Measurements from ENCODE around the gene RAP1GAP2.

The RAP1GAP2 gene

GRCh38 chr17:2799653-2800052 is 3.4 kb downstream of the RAP1GAP2 start:
- Histone ChIP-seq H3K27ac (ENCODE audit: low read length) (no peak overlapping the region), H3K4me2 (ENCODE audit: low read depth, low read length) (no peak overlapping the region), H3K9ac (ENCODE audit: low read length) (no peak overlapping the region), H3F3A (ENCODE audit: insufficient read depth, low read length) (no peaks in the 10 kb centered on the region), H3K4me3 (ENCODE audit: low read length) (no peak overlapping the region), H2AFZ (ENCODE audit: low read length) (no peak overlapping the region), H4K20me1 (ENCODE audit: insufficient read depth, low read length) (no peaks in the 10 kb centered on the region), H3K36me3 (replicated peaks; ENCODE audit: insufficient read depth, low read length) (no peaks in the 10 kb centered on the region), H3K79me2 (ENCODE audit: low read length) (no peaks in the 10 kb centered on the region), H3K9me3 (replicated peaks; ENCODE audit: insufficient read depth, low read length) (no peaks in the 10 kb centered on the region), H3K4me1 (ENCODE audit: low read length) (peaks cover 9% of the 10 kb centered on the region), H3K9me2 (replicated peaks; ENCODE audit: insufficient read depth, low read length) (no peaks in the 10 kb centered on the region), H3K27me3 (replicated peaks; ENCODE audit: insufficient read depth, low read length) (peaks cover 17% of the 10 kb centered on the region; the same call in 1 of the 2 replicates)
- TF ChIP-seq EZH2 (optimal IDR thresholded peaks at IDR 0.05; ENCODE audit: low read depth, low read length) (no peak), EZH2phosphoT487 (IDR thresholded peaks at IDR 0.05; ENCODE audit: low read length) (no peak), CTCF (IDR thresholded peaks at IDR 0.05; ENCODE audit: low read length) (no peak)
- DNase-seq: no peak

- H3K27ac ChIP-seq (ENCODE audit: low read length): no peak overlapping the region
- no peaks in the 10 kb centered on the region for H3K9me3 ChIP-seq (replicated peaks; ENCODE audit: insufficient read depth, low read length)
- no peaks in the 10 kb centered on the region for H3K79me2 ChIP-seq (ENCODE audit: low read length)
- H3K36me3 ChIP-seq (replicated peaks; ENCODE audit: insufficient read depth, low read length): no peaks in the 10 kb centered on the region
- H4K20me1 ChIP-seq (ENCODE audit: insufficient read depth, low read length): no peaks in the 10 kb centered on the region
- DNase-seq: no peak
- no peaks in the 10 kb centered on the region for H3F3A ChIP-seq (ENCODE audit: insufficient read depth, low read length)
- no peak overlapping the region for H2AFZ ChIP-seq (ENCODE audit: low read length)
- no peaks in the 10 kb centered on the region for H3K9me2 ChIP-seq (replicated peaks; ENCODE audit: insufficient read depth, low read length)
- H3K4me2 ChIP-seq (ENCODE audit: low read depth, low read length): no peak overlapping the region
- no peak overlapping the region for H3K9ac ChIP-seq (ENCODE audit: low read length)
- H3K27me3 ChIP-seq (replicated peaks; ENCODE audit: insufficient read depth, low read length): peaks cover 21% of the 10 kb centered on the region; the same call in 1 of the 2 replicates
- peaks cover 7% of the 10 kb centered on the region for H3K4me1 ChIP-seq (ENCODE audit: low read length)
- no peak for TF ChIP-seq EZH2phosphoT487 (IDR thresholded peaks at IDR 0.05; ENCODE audit: low read length)
- no peak for TF ChIP-seq EZH2 (optimal IDR thresholded peaks at IDR 0.05; ENCODE audit: low read depth, low read length)
- no peak for TF ChIP-seq CTCF (IDR thresholded peaks at IDR 0.05; ENCODE audit: low read length)
- no peak overlapping the region for H3K4me3 ChIP-seq (ENCODE audit: low read length)
These were observed 4.1 kb downstream of the RAP1GAP2 start for GRCh38 chr17:2800367-2800766.

GRCh38 chr17:2801841-2802240 is 5.6 kb downstream of the RAP1GAP2 start:
- no peaks in the 10 kb centered on the region for H3K79me2 ChIP-seq (ENCODE audit: low read length)
- peaks cover 19% of the 10 kb centered on the region; the same call in 1 of the 2 replicates for H3K27me3 ChIP-seq (replicated peaks; ENCODE audit: insufficient read depth, low read length)
- H3K9me2 ChIP-seq (replicated peaks; ENCODE audit: insufficient read depth, low read length): no peaks in the 10 kb centered on the region
- H3K4me2 ChIP-seq (ENCODE audit: low read depth, low read length): no peak overlapping the region
- DNase-seq: no peak
- no peaks in the 10 kb centered on the region for H4K20me1 ChIP-seq (ENCODE audit: insufficient read depth, low read length)
- H3K27ac ChIP-seq (ENCODE audit: low read length): no peak overlapping the region
- H3K9ac ChIP-seq (ENCODE audit: low read length): no peak overlapping the region
- no peak for TF ChIP-seq EZH2phosphoT487 (IDR thresholded peaks at IDR 0.05; ENCODE audit: low read length)
- TF ChIP-seq EZH2 (optimal IDR thresholded peaks at IDR 0.05; ENCODE audit: low read depth, low read length): no peak
- no peak for TF ChIP-seq CTCF (IDR thresholded peaks at IDR 0.05; ENCODE audit: low read length)
- no peaks in the 10 kb centered on the region for H3K9me3 ChIP-seq (replicated peaks; ENCODE audit: insufficient read depth, low read length)
- no peak overlapping the region for H3K4me3 ChIP-seq (ENCODE audit: low read length)
- no peaks in the 10 kb centered on the region for H3K36me3 ChIP-seq (replicated peaks; ENCODE audit: insufficient read depth, low read length)
- no peak overlapping the region for H2AFZ ChIP-seq (ENCODE audit: low read length)
- H3K4me1 ChIP-seq (ENCODE audit: low read length): no peaks in the 10 kb centered on the region
- no peaks in the 10 kb centered on the region for H3F3A ChIP-seq (ENCODE audit: insufficient read depth, low read length)

Measured in MM.1S (cell line).